HG02623 (cell line): Measurements from ENCODE around the gene OOSP3.

Source experiments
- ATAC-seq: cut with Tn5 transposase; IDR thresholded peaks from one replicate; pipeline ENCODE4 v1.9.1; 2021; ENCODE audit warnings: moderate library complexity; ENCODE audit not compliant: unreplicated experiment

Gene OOSP3

DNA sequence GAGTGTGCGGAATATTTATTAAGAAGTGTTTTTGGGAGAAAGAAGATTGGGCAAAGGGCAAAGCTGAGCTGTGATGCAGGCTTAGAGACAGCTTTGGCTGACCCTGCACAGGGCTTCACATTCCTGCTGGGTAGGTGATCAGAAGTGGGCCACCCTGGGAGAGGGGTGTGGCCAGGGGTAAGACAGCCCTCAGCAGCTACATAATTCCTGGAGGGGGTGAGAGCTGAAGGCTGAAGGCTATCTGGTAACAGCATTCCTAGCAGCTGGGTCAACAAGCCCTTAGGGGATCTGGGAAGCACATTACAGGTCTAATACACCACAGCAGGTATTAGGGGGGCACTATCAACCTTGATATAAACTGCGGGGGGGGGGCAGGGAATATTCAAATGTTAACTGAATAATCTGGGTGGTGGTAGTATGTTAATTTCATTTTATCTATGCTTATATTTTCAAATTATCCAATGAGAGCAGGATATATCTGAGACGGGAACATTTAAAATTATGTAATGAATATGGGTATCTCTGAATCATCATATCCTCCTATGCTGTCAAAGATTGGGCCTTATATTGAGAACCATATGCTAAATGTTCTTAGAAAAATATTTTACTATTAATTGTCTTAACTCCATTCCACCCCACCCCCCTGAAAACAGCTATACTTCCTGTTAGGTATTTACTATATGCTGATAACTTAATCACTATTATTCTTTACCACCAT is 65.6 kb downstream of the OOSP3 start:
- no peak for ATAC-seq

DNA sequence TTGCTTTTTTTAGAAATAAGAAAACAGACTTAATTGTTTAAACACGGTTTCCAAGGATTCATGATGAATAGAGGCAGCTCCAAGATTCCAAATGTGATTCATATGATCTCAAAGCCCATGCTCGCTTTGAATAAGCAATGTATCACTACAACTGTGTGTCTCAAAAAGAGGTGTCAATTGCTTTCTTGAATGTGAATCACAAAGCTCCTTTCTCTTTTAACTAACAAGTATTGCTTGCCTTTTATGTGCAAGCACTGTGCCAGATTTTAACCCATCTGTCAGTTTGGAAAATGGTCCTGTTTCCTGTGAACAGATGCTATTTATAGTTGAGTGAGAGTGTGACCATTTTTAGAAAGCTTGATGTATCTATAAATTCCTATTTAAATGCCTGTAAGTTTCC is 66.1 kb downstream of the OOSP3 start:
- no peak for ATAC-seq
